Fibroblast of skin of back (primary cell): ENCODE results near the gene ACAP2.
"Not testable (repeated sequence)": the region's sequence is repeated elsewhere in the genome, so short reads cannot be mapped to it uniquely, and the experiment has no call there.

Experiments
- DNase-seq: peaks from one replicate; pipeline ENCODE4 v3.0.0-alpha.2; 2013

Gene ACAP2

GRCh38 chr3:195443391-195443989 is 670 bp upstream of the ACAP2 start:
- no peak for DNase-seq

DNA sequence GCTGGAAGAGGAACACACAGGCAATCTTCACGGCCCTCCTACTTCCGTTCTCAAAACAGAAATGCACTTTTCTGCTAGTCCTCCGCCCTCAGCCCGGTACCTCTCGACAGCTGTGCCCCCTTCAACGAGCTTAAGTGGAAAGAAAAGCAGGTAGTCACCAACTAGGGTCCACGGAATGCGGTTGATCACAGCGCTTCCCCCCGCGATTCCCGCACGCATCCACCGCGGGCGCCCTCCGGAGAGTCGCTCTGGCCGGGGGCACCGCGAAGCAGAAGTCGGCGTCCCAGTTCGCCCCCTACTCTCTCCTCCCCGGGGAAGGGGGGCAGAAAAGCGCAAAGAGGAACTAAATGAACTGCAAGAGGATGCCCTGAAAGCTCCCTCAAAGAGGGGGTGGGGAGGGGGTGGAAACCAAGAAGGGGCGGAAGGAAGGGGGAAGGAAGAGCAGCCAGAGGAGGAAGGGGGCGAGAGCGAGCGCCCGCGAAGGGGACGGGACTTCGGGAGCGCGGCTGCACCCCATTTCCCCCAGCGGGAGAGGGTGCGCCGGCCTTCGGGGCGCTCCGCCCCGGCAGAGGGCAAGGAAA is 738 bp downstream of the ACAP2 start:
- DNase-seq: peak; percentile 27

DNA sequence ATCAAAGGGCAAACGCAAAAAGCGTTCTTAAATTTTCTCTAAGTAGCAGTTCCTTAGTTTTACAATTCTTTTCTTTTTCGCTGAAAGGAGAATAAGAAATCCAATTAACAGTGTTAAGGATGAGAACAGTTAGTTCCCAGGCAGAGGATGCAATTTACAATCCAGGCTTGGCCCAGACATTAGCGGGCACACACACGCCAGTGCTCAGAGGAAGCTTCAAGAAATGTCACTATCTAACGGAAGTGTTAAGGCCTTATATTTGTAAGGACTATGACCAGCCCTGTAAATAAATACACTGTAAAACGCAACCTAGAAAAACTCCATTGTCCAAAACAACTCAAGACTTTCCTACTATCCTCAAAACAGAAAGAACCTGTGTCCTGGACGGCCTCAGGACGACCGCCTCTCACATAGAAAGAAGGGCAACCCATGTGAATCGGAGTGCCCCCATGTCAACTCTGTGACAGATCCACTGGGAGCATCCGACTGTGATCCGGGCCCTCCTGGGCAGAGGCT is 1.3 kb downstream of the ACAP2 start:
- peak; percentile 61 for DNase-seq

DNA sequence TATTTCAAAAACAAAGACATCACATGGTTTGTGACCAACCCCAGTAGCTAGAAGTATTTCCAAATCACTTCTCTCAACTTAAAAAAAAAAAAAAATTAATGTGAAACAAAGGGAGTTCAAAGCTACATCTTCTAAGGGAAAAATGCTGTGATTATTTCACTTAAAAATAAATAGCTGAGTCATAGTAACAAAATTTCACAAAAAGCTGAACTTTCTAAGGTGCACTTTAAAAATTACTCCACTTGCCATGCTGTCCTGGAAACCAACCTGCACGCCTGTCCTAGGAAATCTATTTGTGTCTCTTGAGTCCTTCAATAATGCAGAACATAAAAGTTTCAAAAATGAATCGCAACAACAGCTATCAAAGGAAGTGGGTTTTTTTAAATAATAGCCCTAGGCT is 1.8 kb downstream of the ACAP2 start:
- DNase-seq: no peak

DNA sequence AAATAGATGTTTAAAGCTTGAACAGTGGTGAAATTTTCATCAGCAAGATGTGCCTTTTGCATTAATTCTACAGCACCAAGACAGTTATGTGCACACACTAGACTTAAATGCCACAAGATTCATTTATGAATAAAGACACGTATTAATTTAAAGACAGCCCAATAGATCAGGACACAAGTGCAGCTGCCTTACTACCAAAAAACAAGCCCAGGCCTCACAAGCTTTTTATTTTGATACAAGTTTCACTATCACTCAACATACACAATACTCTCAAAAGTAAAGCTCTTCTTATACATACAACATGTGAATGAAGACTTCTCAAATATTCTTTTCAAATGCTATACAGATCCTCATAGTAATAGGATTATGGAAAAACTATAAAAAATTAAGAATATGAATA is 2.4 kb downstream of the ACAP2 start:
- DNase-seq: no peak

- DNase-seq: no peak
Measured at GRCh38 chr3:195438371-195438770, 4.4 kb downstream of the ACAP2 start.

GRCh38 chr3:195425849-195426248 is 17.0 kb downstream of the ACAP2 start:
- DNase-seq: no peak

- DNase-seq: no peak
Measured at GRCh38 chr3:195423818-195424217, 19.0 kb downstream of the ACAP2 start.

- DNase-seq: no peak
Measured at GRCh38 chr3:195421400-195421799, 21.4 kb downstream of the ACAP2 start.

DNA sequence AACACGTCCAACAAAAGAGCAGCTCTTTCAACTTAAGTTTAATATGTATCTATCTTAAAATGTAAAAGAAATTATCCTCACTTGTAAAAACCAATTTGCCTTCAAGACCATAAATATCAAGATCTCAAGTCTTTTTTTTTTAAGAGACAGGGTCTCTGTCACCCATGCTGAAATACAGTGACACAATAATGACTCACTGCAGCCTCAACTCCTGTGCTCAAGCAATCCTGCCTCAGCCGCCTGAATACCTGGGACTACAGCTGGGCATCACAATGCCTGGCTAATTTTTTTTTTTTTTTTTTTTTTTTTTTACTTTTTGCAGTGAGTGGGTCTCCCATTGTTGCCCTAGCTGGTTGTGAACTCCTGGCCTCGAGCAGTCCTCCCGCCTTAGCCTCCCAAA is 26.0 kb downstream of the ACAP2 start:
- no peak for DNase-seq

GRCh38 chr3:195411836-195412235 is 31.0 kb downstream of the ACAP2 start:
- peak; percentile 45 for DNase-seq

GRCh38 chr3:195410546-195410945 is 32.3 kb downstream of the ACAP2 start:
- no peak for DNase-seq

- DNase-seq: no peak
Measured at GRCh38 chr3:195407531-195408409, 35.0 kb downstream of the ACAP2 start.

GRCh38 chr3:195405651-195406050 is 37.2 kb downstream of the ACAP2 start:
- no peak for DNase-seq

DNA sequence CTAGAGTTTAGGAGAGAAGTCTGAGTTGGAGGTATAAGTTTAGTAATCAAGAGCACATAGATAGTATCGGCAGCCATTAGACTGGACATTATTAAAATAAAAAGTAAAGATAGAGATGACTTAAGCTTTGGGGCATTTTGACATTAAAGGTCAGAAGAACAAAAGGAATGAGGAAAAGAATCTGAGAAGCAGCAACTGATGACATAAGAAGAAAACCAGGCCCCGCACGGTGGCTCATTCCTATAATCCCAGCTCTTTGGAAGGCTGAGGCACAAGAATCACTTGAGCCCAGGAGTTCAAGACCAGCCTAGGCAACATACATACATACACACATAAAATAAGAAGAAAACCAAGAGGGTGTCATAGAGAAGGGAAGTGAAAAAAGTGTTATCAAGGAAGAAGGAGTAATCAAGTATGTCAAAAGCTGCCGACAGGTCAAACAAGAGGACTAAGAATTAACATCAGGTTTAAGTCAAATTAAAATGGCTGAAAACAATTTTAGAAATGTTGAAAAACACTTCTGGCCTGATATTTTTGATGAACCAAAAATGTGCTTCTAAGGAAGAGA is 38.9 kb downstream of the ACAP2 start:
- peak; percentile 53 for DNase-seq

DNA sequence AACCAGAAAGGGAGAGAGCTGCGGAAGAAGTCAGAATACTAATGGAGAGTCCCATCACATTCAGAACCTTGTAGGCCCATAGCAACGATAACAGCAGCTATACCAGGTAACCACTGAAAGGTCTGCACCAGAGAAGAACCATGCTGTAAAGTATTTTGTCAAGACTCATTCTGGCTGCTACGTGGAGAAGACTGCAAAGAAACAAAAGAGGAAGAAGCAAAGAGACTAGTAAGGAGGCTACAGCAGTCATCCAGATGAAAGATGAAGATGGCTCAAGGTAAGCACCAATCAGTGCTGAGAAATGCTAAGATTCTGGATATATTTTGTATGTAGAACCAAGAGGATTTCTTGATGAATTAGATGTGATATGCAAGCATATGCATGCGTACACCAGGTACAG is 39.6 kb downstream of the ACAP2 start:
- no peak for DNase-seq

DNA sequence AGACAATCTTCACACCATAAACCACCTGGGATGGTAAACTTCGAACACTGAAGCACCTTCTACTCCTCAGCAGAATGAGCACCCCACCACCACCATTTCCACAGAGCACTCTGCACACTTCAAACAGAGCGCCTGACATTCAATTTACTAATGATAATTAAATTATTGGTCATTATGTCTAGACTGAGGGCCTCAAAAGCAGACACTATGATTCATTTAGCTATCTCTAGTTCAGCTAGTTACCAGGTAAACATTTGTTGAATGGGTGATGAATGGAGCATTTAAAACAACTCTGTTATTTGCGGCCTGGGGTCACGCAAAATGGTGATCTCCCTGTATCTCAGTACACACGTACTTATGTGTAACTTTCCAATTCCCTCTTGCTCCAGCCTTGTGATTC is 40.9 kb downstream of the ACAP2 start:
- DNase-seq: no peak

DNA sequence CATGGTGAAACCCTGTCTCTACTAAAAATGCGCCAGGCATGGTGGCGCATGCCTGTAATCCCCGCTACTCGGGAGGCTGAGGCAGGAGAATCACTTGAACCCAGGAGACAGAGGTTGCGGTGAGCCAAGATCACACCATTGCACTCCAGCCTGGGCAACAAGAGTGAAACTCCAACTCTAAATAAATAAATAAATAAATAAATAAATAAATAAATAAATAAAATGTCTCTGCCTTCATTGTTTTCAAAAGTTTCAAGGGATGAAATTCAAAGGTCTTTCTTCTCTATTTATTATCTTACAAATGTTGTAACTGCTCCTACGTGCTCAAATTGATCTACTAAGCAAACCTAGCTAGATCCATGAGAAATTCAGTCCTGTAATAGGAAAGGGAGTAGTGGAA is 44.4 kb downstream of the ACAP2 start:
- not testable (repeated sequence) for DNase-seq

DNA sequence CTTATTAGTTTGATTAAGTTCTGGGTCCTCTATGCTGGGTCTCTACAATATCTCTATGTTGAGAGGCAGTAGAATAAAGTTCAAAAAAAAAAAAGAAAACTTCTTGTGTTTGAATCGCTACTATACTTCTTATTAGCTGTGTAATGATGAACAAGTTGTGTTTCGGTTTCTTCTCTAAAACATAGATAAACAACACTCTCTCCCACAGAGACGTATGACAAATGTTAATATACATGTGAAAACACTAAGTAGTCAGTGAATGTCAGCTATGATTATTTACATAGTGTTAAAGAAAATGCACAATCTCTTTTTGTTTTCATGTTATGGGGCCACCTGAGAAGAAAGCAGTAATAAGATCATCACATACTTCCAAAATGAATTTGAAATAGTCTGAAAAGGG is 45.3 kb downstream of the ACAP2 start:
- DNase-seq: no peak

DNA sequence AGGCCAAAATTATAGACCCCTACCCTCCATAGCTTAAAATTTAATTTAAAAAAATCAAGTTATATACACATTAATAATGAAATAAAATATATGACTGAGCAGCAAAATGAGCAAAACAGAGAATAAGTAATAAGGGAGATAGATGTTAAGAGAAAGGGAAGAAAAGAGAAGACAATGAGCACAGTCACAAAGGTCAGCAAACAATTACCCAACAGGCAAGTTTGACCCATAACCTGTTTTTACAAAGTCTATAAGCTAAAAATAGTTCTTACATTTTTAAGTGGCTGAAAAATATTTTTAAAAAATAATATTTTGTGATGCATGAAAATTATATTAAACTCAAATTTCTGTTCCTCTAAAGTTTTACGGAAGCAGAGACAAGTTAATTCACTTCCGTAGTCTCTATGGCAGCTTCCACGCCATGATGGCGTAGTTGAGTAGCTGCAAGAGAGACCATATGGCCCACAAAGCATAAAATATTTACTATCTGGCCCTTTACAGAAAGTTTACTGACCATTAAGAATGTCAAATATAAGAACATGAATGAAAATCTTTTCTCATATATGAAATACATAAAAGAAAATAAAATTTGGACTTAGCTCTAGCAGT is 47.5 kb downstream of the ACAP2 start:
- DNase-seq: no peak

- peak; percentile 6 for DNase-seq
Measured at GRCh38 chr3:195394700-195395099, 48.1 kb downstream of the ACAP2 start.

DNA sequence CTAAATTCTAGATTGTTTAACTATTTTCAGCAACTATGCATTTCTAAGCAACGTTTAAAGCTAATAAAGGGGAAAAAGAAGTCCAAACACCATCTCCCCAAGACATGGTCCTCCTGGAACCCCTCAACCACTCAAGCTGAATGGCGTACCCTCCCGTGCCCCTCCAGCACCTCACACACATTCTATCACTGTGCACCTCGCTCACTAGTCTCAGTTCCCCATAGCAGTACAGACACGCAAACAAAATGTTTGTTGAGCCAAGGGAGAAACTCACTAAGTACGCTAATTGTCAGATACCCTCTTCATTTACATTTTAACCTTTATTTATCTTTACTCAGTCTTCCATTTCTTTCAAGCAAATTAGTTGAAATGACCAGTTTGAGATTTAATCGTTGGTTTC is 48.8 kb downstream of the ACAP2 start:
- DNase-seq: no peak

GRCh38 chr3:195388380-195388779 is 54.4 kb downstream of the ACAP2 start:
- DNase-seq: no peak
